Ishikawa (cell line): ENCODE measurements around the gene TGFB1.

Experiments used
- CEBPB ChIP-seq: IDR thresholded peaks from 2 replicates; pipeline ENCODE4 v1.6.1; 2012
- MAX ChIP-seq: IDR thresholded peaks from 2 replicates; pipeline ENCODE4 v1.6.1; 2012
- RAD21 ChIP-seq: IDR thresholded peaks from 2 replicates; pipeline ENCODE4 v1.6.1; 2012; ENCODE audit warnings: low read depth

GRCh38 chr19:41376998-41377365, 23.3 kb upstream of the TGFB1 start:
- TF ChIP-seq RAD21: no peak
- TF ChIP-seq MAX: no peak
- TF ChIP-seq CEBPB: no peak
